ENCODE measurements around the gene UQCC2.

Gene UQCC2

DNA sequence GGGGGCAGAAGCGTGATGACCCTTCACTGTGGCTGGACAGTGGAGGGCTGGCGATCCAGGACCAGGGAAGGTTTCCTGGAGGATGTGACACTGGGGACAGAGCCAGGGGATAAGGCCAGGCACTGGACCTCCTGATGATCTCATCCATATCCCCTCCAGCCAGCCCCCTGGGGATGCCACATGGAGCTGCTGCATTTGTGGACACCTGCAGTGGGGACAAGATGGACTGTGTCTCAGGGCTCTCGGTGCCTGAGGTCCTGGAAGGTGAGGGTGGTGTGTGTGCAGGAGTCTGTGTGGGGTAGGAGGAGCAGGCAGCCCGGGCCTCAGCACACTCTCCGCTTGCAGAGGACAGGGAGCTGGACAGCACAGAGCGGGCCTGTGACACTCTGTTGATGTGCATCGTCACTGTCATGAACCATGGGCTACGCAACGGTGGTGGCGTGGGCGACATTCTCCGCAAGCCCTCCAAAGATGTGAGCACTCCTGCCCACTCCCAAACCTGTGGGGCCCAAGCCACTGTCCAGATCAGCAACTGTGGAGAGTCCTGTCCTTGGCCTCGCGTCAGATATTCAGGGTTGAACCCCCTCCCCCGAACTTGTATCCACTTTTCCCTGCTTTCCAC, 19.9 kb downstream of the UQCC2 start:
- no peak for DNase-seq (ENCODE audit: low read depth, low spot score)

DNA sequence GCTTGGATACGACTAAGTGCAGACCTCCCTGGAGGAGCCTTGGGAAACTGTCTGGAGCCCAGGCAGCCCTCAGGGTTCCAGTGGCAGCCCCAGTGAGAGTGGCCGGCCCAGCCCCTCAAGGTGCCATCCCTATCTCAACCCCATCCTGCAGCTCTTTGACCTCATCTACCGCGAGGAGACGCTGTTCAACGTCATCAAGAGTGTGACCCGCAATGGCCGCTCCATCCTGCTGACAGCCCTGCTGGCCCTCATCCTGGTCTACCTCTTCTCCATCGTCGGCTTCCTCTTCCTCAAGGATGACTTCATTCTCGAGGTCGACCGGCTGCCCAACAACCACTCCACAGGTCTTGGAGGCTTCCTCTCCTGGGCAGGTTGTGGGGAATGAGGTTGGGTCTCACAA, 20.7 kb downstream of the UQCC2 start:
- DNase-seq (ENCODE audit: low read depth, low spot score), result no peak

DNA sequence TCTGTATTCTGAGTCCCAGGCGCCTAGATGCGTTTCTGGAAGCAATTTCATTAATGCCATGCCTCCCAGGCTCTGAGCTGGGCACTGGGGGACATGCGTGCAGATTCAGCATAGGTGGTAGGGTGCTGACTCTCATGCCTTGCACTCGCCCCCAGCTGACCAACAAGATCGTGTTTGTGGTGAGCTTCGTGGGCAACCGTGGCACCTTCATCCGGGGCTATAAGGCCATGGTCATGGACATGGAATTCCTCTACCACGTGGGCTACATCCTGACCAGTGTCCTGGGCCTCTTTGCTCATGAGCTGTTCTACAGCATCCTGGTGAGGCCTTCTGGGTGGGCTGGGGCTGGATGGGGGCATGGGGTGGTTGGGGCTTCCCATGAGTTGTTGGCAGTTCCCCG, 21.6 kb downstream of the UQCC2 start:
- no peak for DNase-seq (ENCODE audit: low read depth, low spot score)

DNA sequence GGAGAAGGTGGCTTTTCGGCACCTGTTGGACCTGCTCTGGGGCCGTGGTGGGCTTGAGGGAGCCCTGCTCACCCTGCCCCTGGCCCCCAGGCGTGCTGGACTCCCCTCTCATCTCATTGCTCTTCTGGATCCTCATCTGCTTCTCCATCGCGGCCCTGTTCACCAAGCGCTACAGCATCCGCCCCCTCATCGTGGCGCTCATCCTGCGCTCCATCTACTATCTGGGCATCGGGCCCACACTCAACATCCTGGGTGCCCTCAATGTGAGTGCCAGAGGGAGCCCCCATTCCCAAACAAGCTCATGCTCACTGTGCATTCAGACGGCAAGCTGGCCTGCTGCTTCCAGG, 22.4 kb downstream of the UQCC2 start:
- DNase-seq (ENCODE audit: low read depth, low spot score), result no peak

DNA sequence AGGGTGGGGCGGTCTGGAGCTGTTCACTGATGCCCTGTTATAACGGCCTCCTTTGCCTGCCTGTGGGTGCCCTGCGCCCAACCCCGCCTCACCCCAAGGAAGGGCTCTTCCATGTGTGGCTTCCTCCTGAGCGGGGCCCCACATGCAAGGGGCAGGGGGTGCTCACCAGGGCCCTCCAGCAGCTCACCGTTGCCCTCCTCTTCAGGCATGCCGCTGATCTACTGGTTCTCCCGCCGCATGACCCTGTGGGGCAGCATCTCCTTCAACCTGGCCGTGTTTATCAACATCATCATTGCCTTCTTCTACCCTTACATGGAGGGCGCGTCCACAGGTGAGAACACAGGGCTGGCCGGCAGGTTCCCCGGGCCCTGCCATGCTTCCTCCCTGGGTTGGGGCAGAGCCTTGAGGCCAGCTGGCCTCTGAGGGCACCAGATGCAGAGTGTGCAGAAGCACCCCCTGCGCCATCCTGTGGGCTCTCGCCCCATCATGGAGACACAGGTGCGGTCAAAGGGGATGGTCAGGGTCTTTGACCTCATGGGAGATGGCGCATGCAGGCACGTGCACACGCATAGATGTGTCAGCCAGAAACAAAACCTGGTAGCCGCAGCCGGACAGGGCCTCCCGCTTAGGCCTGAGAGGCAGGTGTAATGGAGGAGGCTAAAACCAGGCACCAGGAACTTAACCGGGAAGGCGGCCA, 22.9 kb downstream of the UQCC2 start:
- no peak for DNase-seq (ENCODE audit: low read depth, low spot score)

DNA sequence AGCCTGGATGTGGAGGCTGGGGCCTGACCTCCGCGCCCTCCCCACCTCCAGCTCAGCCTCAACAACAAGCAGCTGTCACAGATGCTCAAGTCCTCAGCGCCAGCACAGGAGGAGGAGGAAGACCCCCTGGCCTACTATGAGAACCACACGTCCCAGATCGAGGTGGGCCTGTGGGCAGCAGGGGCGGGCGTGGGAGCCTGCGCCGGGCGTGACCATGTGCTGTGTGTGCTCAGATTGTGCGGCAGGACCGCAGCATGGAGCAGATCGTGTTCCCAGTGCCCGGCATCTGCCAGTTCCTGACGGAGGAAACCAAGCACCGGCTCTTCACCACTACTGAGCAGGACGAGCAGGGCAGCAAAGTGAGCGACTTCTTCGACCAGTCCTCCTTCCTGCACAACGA, 23.5 kb downstream of the UQCC2 start:
- DNase-seq (ENCODE audit: low read depth, low spot score), result no peak

DNA sequence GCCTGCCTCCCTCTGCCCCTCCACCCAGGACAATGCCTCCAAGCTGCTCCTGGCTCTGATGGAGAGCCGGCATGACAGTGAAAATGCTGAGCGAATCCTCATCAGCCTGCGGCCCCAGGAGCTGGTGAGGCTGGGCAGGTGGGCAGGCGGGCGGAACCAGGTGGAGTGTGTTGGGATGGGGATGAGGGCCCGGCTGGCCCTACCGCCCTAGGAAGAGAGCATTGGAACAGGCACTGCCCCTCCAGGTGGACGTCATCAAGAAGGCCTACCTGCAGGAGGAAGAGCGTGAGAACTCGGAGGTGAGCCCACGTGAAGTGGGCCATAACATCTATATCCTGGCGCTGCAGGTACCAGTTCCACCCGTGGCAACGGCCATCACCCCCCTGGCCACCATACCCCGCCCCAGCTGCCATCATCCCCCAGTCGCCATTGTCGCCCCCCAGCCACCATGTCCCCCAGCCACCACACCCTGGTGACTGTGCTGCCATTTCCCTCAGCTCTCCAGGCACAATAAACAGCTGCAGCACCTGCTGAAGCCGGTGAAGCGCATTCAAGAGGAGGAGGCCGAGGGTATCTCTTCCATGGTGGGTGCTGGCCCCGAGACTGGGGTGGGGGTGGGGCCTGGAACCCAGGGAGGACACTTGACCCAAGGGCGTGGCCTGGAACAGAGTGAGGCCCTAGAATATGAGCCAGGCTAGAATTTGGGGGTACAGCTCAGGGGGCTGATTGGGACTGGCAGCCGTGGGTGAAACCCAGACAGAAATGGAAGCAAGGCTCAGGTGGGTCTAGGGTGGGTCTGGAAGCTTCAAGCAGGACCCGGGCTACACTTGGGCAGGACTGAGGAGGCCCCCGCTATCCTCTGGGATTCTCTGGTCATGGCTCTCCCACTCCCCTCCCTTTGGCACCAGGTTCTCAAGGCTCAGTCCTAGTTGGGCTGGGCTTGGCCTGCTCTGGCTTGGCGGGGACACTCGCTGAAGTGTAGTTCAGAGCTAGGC, 24.2 kb downstream of the UQCC2 start:
- DNase-seq (ENCODE audit: low read depth, low spot score), result no peak

DNA sequence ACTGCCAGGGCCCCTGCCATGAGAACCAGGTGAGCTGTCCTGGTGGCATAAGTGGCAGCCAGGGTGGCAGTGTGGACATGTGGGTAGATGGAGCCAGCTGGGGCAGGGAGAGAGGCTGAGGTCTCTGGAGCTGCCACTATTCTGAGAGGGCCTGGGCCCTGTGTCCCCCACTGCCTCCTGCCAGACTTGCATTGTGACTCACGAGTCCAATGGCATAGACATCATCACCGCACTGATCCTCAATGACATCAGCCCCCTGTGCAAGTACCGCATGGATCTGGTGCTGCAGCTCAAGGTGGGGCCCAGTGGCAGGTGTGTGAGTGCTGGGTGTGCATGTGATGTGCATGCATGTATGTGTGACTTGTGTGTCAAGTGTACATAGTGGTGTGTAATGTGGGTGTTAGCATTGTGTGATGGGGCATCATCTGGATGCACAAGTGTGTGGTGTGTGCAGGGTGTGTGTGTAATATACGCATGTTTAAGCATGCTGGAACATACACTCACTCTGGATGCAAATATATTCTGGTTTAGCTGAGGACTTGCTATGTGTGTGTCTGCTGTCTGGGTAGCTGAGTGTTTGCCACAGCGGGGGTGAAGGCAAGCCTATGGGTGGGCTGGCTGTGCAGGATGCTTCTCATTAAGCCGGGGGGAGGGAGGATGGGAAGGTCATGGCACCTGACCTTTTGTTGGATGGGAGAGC, 25.1 kb downstream of the UQCC2 start:
- no peak for DNase-seq (ENCODE audit: low read depth, low spot score)

DNA sequence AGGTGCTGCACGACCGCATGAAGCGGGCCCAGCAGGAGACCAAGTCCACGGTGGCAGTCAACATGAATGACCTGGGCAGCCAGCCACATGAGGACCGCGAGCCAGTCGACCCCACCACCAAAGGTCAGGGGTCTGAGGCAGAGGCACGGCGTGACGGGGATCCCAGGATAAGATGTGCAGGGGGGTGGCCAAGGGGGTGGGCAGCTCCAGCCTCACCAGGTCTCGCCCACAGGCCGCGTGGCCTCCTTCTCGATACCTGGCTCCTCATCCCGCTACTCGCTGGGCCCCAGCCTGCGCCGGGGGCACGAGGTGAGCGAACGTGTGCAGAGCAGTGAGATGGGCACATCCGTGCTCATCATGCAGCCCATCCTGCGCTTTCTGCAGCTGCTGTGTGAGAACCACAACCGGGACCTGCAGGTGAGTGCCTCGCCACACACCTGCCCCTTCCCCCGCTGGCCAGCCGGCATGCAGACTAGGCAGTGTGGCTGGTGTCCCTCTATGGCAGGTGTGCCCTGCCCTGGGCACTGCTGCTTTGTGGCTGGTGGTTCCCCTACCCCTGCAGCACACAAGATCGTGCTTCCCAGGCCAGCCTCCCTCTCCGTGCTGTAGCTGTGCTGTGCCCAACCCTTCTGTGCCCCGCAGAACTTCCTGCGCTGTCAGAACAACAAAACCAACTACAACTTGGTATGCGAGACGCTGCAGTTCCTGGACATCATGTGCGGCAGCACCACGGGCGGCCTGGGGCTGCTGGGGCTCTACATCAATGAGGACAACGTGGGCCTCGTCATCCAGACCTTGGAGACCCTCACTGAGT, 25.9 kb downstream of the UQCC2 start:
- DNase-seq (ENCODE audit: low read depth, low spot score), result no peak

DNA sequence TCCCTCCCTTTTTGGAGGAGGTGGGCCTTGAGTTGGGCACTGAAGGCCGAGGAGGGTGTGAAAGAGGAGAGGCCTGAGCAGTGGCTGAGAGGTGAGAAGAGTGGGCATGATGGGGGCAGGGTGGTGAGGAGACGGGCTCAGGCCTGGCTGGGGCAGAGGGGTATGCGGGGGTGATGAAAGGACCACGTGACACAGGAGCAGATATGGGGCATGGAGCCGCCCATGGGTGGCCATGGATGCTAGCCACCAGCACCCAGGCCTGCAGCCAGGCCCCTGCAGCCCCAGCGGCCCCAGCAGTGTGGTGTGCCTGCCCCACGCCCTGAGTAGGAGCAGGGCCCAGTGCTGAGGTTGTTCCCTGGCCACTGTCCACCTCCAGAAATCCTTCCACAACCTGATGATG, 26.5 kb downstream of the UQCC2 start:
- no peak for DNase-seq (ENCODE audit: low read depth, low spot score)

DNA sequence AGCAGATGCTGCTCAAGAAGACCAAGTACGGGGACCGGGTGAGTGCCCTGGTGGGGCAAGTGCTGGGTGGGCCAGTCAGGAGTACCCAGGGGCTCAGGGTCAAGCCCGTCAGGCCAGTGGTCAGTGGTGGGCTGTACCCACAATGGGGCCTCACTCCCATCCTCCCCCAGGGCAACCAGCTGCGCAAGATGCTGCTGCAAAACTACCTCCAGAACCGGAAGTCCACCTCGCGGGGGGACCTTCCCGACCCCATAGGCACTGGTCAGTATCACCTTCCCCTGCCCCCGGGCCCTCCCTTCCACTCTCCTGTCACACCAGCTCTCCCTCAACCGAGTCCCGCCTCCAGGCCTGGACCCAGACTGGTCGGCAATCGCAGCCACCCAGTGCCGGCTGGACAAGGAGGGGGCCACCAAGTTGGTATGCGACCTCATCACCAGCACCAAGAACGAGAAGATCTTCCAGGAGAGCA, 27.0 kb downstream of the UQCC2 start:
- DNase-seq (ENCODE audit: low read depth, low spot score), result no peak

DNA sequence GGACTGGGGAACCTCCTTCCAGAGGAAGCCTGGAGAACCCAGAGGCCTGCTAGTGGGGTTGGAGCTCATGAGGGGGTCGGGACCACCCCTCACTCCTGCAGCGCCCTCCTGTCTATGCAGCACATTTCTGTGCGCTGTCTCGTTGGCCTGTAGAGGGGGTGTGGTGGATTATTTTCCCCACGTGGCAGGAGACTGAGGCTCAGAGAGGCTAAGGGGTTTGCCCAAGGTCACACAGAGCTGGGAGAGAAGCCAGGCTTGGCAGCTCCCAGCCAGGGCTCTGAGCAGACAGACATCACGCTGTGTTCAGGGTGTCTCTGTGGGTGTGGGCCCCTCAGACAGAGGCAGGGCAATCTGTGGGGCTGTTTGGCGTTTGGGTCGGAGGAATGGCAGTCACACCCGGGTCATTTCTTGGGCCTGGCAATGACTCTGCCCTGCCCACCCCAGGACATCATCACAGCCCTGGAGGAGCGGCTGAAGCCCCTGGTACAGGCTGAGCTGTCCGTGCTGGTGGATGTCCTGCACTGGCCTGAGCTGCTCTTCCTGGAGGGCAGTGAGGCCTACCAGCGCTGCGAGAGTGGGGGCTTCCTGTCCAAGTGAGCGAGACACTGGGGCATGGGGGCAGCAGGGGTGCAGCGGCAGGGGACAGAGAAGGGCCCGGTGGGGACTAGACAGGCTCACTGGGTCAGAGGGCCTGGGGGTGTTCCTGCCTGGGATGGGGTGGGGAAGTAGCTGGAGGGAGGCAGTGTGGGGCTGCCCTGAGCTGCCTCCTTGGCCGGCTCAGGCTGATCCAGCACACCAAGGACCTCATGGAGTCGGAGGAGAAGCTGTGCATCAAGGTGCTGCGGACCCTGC, 27.7 kb downstream of the UQCC2 start:
- DNase-seq (ENCODE audit: low read depth, low spot score), result no peak

DNA sequence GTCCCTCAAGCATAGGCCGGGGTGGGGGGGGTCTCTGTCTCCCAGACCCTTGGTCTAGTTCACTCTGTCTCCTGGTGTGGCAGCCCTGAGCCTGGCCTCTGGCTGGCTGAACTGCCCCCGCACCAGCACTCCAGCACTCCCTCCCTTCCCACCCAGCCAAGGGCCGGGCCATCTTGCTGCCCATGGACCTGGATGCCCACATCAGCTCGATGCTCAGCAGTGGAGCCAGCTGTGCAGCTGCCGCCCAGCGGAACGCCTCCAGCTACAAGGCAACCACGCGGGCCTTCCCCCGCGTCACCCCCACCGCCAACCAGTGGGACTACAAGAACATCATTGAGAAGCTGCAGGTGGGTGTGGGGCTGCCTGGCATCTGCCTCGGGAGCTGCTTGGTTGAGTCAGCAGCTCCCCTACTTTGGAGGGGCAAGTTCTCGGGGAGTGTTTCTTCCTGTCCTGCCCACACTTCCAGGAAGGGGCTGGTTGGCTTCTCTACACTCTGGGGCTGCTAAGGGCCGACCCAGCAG, 28.4 kb downstream of the UQCC2 start:
- DNase-seq (ENCODE audit: low read depth, low spot score), result no peak

DNA sequence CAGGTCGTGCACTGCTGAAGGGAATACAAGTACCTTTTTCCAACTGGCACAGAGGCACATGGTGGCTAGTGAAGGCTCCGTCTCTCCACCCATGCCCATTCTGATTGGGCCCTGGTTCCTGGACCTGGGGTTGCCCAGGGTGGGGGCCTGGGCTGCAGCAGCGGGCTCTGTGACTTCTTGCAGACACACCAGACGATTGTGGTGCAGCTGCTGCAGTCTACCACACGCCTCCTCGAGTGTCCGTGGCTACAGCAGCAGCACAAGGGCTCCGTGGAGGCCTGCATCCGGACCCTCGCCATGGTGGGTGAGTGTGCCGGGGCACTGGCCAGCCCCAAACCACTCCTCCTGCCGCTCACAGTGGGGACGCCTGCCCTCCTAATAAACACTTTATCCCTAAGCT, 29.2 kb downstream of the UQCC2 start:
- no peak for DNase-seq (ENCODE audit: low read depth, low spot score)

DNA sequence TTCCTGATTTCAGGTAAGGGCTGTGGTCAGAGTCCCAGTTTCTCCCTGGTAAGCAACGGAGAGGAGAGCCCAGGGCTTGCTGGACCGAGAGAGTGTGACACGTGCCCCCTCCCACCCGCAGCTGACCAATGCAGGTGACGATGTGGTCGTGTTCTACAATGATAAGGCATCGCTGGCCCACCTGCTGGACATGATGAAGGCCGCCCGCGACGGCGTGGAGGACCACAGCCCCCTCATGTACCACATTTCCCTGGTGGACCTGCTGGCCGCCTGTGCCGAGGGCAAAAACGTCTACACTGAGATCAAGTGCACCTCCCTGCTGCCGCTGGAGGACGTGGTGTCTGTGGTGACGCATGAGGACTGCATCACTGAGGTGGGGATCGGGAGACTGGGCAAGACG, 31.7 kb downstream of the UQCC2 start:
- DNase-seq (ENCODE audit: low read depth, low spot score), result no peak

DNA sequence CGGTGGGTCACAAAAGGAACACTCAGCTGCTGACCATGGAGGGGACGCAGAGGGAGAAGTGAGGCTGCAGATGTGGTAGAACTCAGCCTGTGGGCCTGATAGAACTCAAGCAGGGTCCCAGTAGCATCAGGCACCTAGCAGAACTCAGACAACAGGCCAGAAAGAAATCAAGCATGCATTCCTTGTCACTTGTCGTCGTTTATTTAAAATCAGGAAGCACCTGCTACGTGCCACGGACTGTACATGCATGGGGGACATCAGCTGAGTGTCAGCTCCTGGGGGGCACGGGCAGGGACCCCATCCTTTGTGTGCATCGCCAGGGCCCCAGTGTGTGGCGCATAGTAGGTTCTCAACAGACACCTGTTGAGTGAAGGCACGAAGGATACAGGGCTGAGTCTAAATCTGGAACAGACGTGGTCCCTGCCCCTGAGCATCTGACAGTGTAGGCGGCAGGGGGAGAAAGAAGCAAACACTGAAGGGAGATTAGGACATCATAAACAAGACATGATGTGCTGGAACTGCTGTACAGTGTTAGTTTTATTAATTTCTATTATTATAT, 32.5 kb downstream of the UQCC2 start:
- no peak for DNase-seq (ENCODE audit: low read depth, low spot score)

DNA sequence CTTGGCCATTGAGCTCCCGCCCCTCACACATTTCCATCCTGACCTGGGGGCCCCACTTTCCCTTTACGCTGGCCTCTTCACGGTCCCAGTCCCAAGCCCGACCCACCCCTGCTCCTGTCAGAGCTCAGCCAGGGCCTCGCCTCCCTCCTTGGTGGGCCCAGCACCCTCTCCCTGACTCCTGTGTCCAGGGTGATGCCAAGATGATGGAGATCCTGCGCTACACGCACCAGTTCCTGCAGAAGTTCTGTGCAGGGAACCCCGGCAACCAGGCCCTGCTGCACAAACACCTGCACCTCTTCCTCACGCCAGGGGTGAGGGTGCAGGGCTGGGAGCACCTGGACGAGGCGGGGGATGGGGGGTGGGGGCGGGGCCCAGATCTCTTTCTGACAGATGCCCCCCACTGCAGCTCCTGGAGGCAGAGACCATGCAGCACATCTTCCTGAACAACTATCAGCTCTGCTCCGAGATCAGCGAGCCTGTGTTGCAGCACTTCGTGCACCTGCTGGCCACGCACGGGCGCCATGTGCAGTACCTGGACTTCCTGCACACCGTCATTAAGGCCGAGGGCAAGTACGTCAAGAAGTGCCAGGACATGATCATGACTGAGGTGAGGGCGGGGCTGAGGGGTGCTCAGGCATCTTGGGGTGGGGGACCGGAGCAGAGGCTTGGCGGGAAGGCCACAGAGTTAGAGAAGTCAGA, 33.1 kb downstream of the UQCC2 start:
- no peak for DNase-seq (ENCODE audit: low read depth, low spot score)

DNA sequence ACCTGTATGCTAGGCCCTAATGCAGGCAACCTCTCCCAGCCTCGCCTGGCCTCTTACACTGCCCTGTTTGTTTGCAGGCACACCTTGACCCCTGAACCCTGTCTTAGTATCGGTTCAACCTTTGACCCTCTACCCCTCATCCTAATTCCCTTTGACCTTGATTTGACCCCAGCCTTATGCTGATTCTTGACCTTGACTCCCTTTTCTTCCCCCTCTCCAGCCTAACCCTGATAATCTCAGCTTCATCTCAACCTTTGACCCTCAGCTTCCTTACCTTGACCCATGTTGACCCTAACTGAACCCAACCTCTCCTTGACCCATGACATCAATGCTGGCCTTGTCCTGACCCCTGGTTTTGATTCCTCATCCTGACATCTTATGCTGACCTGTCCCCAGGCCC, 33.8 kb downstream of the UQCC2 start:
- DNase-seq (ENCODE audit: low read depth, low spot score), result no peak

DNA sequence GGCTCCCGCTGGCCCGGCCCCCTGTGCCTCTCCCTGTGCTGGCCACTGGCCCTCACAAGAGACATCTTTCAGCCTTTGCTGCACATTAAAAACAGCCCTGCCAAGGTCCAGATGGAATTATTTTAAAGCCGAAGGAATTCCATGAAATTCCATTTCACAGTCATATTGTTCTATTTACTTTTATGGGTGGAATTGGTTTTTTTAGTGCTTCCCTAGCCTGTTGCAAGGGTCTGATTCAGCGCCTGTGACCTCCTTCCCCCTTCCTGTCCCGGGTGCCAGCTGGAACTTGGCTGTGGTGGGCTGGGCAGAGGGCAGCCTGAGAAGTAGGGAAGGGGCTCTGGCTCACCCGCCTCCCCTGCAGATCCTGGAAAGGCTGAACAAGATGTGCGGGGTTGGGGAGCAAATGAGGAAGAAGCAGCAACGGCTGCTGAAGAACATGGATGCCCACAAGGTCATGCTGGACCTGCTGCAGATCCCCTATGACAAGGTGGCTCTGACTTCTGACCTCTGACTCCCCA, 34.3 kb downstream of the UQCC2 start:
- no peak for DNase-seq (ENCODE audit: low read depth, low spot score)
